Anterior cingulate cortex (tissue), 58 donors: ENCODE results near the gene SCUBE3.

ENCODE experiments used
- DNase-seq, 58 donors: peaks; one replicate each; lab custom pipeline; 2025; lab: John Stamatoyannopoulos, UW

The SCUBE3 gene

GRCh38 chr6:35181308-35181932 is 32.3 kb upstream of the SCUBE3 start:
- no peak for DNase-seq

- peak in 2 of 58 donors; percentile 2 to 49 for DNase-seq
Observed at GRCh38 chr6:35181933-35182612, 31.7 kb upstream of the SCUBE3 start.

- DNase-seq, result no peak
Observed at GRCh38 chr6:35183281-35183680, 30.5 kb upstream of the SCUBE3 start.

GRCh38 chr6:35183935-35184334 is 29.8 kb upstream of the SCUBE3 start:
- no peak for DNase-seq

GRCh38 chr6:35184580-35185301 is 29.0 kb upstream of the SCUBE3 start:
- no peak for DNase-seq

GRCh38 chr6:35185302-35185681 is 28.5 kb upstream of the SCUBE3 start:
- no peak for DNase-seq

- no peak for DNase-seq
Observed at GRCh38 chr6:35185971-35186370, 27.8 kb upstream of the SCUBE3 start.

- no peak for DNase-seq
Observed at GRCh38 chr6:35186571-35186970, 27.2 kb upstream of the SCUBE3 start.

- no peak for DNase-seq
Observed at GRCh38 chr6:35188886-35189285, 24.9 kb upstream of the SCUBE3 start.

GRCh38 chr6:35190306-35190705 is 23.4 kb upstream of the SCUBE3 start:
- DNase-seq, result no peak

- no peak for DNase-seq
Observed at GRCh38 chr6:35191889-35192288, 21.9 kb upstream of the SCUBE3 start.

GRCh38 chr6:35192301-35192860 is 21.4 kb upstream of the SCUBE3 start:
- no peak for DNase-seq

GRCh38 chr6:35194390-35194789 is 19.4 kb upstream of the SCUBE3 start:
- no peak for DNase-seq

- DNase-seq, result no peak
Observed at GRCh38 chr6:35195120-35195780, 18.5 kb upstream of the SCUBE3 start.

GRCh38 chr6:35197196-35197595 is 16.6 kb upstream of the SCUBE3 start:
- no peak for DNase-seq

GRCh38 chr6:35199866-35200265 is 13.9 kb upstream of the SCUBE3 start:
- DNase-seq, result peak in 1 of 58 donors; percentile 7

- no peak for DNase-seq
Observed at GRCh38 chr6:35202066-35202546, 11.7 kb upstream of the SCUBE3 start.

GRCh38 chr6:35203152-35203670 is 10.5 kb upstream of the SCUBE3 start:
- peak in 7 of 58 donors; percentile 2 to 29 (median 8) for DNase-seq

GRCh38 chr6:35203680-35204079 is 10.1 kb upstream of the SCUBE3 start:
- DNase-seq, result peak in 1 of 58 donors; percentile 13

- no peak for DNase-seq
Observed at GRCh38 chr6:35206346-35206745, 7.4 kb upstream of the SCUBE3 start.
